MCF 10A (cell line): ENCODE data around the gene MMP10. TPM values are rescaled to one million over a fixed set of nuclear protein-coding genes. Genes with fewer than 3 reads are reported as not detected.

Source experiments
- Bru-seq: library from RNA; stranded (reverse); fragments of 400-500 nt; gene quantifications from one replicate; lab custom pipeline; 2021; lab: Mats Ljungman, UMichigan
- BruChase-seq, 2 experiments: library from RNA; stranded (reverse); fragments of 400-500 nt; gene quantifications; one replicate each; lab custom pipeline; 2021; lab: Mats Ljungman, UMichigan
- BruUV-seq: library from RNA; stranded (reverse); fragments of 400-500 nt; replicated peaks from 2 replicates; lab custom pipeline; 2021; lab: Mats Ljungman, UMichigan
- CTCF ChIA-PET: fragments of 300-600 bp; sonication (Branson Sonifier 250); formaldehyde crosslinking; extraction: SDS; loops from one replicate; lab custom pipeline; 2021; ENCODE audit warnings: antibody characterized with exemption, inconsistent platforms; lab: Yijun Ruan, JAX
- POLR2A ChIA-PET: fragments of 300-600, 350-650 bp; sonication (Branson Sonifier 250); formaldehyde crosslinking; extraction: SDS; loops from one replicate; lab custom pipeline; 2020; ENCODE audit warnings: antibody characterized with exemption, inconsistent platforms; lab: Yijun Ruan, JAX
- DNase-seq: peaks from one replicate; pipeline ENCODE4 v3.0.0-alpha.2; 2018; ENCODE audit not compliant: unreplicated experiment
- H3K27ac Mint-ChIP-seq: one replicate; pipeline ENCODE4 v1.8.0; 2022; ENCODE audit warnings: mild to moderate bottlenecking, low read depth, mixed read lengths; ENCODE audit not compliant: unreplicated experiment
- H3K27me3 Mint-ChIP-seq: one replicate; pipeline ENCODE4 v1.8.0; 2022; ENCODE audit warnings: mixed read lengths; ENCODE audit not compliant: insufficient read depth, unreplicated experiment
- H3K36me3 Mint-ChIP-seq: one replicate; pipeline ENCODE4 v1.8.0; 2022; ENCODE audit warnings: mild to moderate bottlenecking, moderate library complexity, mixed read lengths; ENCODE audit not compliant: insufficient read depth, unreplicated experiment
- H3K4me1 Mint-ChIP-seq: one replicate; pipeline ENCODE4 v1.8.0; 2022; ENCODE audit warnings: mixed read lengths; ENCODE audit not compliant: insufficient read depth, unreplicated experiment
- H3K4me3 Mint-ChIP-seq: one replicate; pipeline ENCODE4 v1.8.0; 2022; ENCODE audit warnings: mild to moderate bottlenecking, moderate library complexity, mixed read lengths; ENCODE audit not compliant: unreplicated experiment
- H3K9me3 Mint-ChIP-seq: one replicate; pipeline ENCODE4 v1.8.0; 2022; ENCODE audit warnings: mixed read lengths; ENCODE audit not compliant: unreplicated experiment
- CTCF ChIP-seq: fragments of 200-600 bp; IDR thresholded peaks from one replicate; pipeline ENCODE4 v1.8.0; 2022; ENCODE audit warnings: antibody characterized with exemption, mild to moderate bottlenecking; ENCODE audit not compliant: unreplicated experiment
- intact Hi-C: fragments of 100-400 bp; cut with micrococcal nuclease; formaldehyde crosslinking; loops from 2 replicates; pipeline ENCODE4 v1.14.1; 2022
- long read RNA-seq: library from polyadenylated mRNA; stranded (forward); transcript quantifications from one replicate; pipeline ENCODE4 v2.0.0, GENCODE V29; 2022
- total RNA-seq: library from RNA; stranded (reverse); gene quantifications from 2 replicates; pipeline ENCODE4 v1.2.3, GENCODE V29; 2022

The MMP10 gene
- total RNA-seq (0.29 and 0.75 TPM in 2 replicates), Bru-seq, nascent RNA (percentile 12 among the genes with signal in this experiment), BruChase-seq, experiment 1, labeled RNA remaining after a 6-hour chase (percentile 17 among the genes with signal in this experiment), BruChase-seq, experiment 2, labeled RNA remaining after a 2-hour chase (percentile 14 among the genes with signal in this experiment)
- long read RNA-seq, partial matches to known transcripts: 0 of 2 reads
- long read RNA-seq, other reads (novel, unspliced or antisense): 0 of 2 reads

- Mint-ChIP-seq H3K4me1 (peaks cover 13% of the 10 kb centered on the region), H3K4me3 (no peak within 1 kb of the TSS), H3K9me3 (peaks cover 7% of the 10 kb centered on the region), H3K27me3 (no peaks in the 10 kb centered on the region), H3K27ac (no peak within 1 kb of the TSS), H3K36me3 (no peaks in the 10 kb centered on the region)
- POLR2A ChIA-PET: interaction anchor here (0.7 to 1.5 kb wide), 3 partner anchors 8 to 21 kb away, joined by 3 to 8 read pairs (median 3); partner anchors contain the start of gene MMP1
- BruUV-seq: no TSS peak
- intact Hi-C loops: loop anchor here (1.0 kb wide), 1 partner anchor 47 kb away; no protein-coding TSS in a partner anchor
- CTCF ChIA-PET: interaction anchor here (0.6 to 2.3 kb wide), 10 partner anchors 18 to 301 kb away, joined by 3 to 14 read pairs (median 4); partner anchors contain the start of gene MMP1
- peak; percentile 65 for DNase-seq
- peak; percentile 39 for TF ChIP-seq CTCF
These were observed at the start of gene MMP10 for GRCh38 chr11:102780491-102780918. Gene MMP10, minus strand, starts transcription at chr11:102780628. Its CDS starts 37 bp downstream, at chr11:102780591.

GRCh38 chr11:102829316-102830000 is 49.0 kb upstream of the MMP10 start:
- Mint-ChIP-seq H3K4me3 (no peak overlapping the region), H3K27ac (no peak overlapping the region), H3K36me3 (no peaks in the 10 kb centered on the region), H3K27me3 (no peaks in the 10 kb centered on the region), H3K9me3 (no peaks in the 10 kb centered on the region), H3K4me1 (peaks cover 6% of the 10 kb centered on the region)
- ChIA-PET CTCF (interaction anchor here (0.6 to 1.1 kb wide), 3 partner anchors 85 to 228 kb away, joined by 3 to 4 read pairs (median 3); no protein-coding TSS in a partner anchor), POLR2A (interaction anchor here (0.6 to 0.7 kb wide), 2 partner anchors 20 to 378 kb away, joined by 3 read pairs; no protein-coding TSS in a partner anchor)
- no peak for DNase-seq
- TF ChIP-seq CTCF: no peak
- intact Hi-C loops: no loop called here
- BruUV-seq: no TSS peak

GRCh38 chr11:102824556-102824955 is 44.1 kb upstream of the MMP10 start:
- peaks cover 2% of the 10 kb centered on the region for H3K4me1 Mint-ChIP-seq
- H3K27me3 Mint-ChIP-seq: no peaks in the 10 kb centered on the region
- H3K27ac Mint-ChIP-seq: no peak overlapping the region
- no peaks in the 10 kb centered on the region for H3K9me3 Mint-ChIP-seq
- no peak for TF ChIP-seq CTCF
- no TSS peak for BruUV-seq
- peak; percentile 51 for DNase-seq
- H3K36me3 Mint-ChIP-seq: no peaks in the 10 kb centered on the region
- ChIA-PET CTCF (interaction anchor here (1.2 kb wide), 1 partner anchor 30 kb away, joined by 3 read pairs; no protein-coding TSS in a partner anchor), POLR2A (interaction anchor here (1.1 to 2.4 kb wide), 5 partner anchors 9 to 88 kb away, joined by 3 to 9 read pairs (median 4); partner anchors contain the start of gene MMP1)
- intact Hi-C loops: no loop called here
- no peak overlapping the region for H3K4me3 Mint-ChIP-seq

GRCh38 chr11:102819491-102819890 is 39.1 kb upstream of the MMP10 start:
- Mint-ChIP-seq H3K27ac (no peak overlapping the region), H3K36me3 (no peaks in the 10 kb centered on the region), H3K9me3 (peaks cover 19% of the 10 kb centered on the region), H3K4me1 (no peaks in the 10 kb centered on the region), H3K4me3 (no peak overlapping the region), H3K27me3 (no peaks in the 10 kb centered on the region)
- intact Hi-C loops: no loop called here
- POLR2A ChIA-PET: no interaction called here
- no peak for TF ChIP-seq CTCF
- DNase-seq: no peak
- CTCF ChIA-PET: interaction anchor here (0.8 to 1.9 kb wide), 3 partner anchors 10 to 122 kb away, joined by 3 to 5 read pairs (median 5); no protein-coding TSS in a partner anchor
- no TSS peak for BruUV-seq
